Small intestine (tissue), 7 donors: ENCODE results near the gene TCF21. TPM values are rescaled to one million over a fixed set of nuclear protein-coding genes. Genes with fewer than 3 reads are reported as not detected.

Source experiments
- DNase-seq, 2 donors: peaks; one replicate each; pipeline versions ENCODE4 v3.0.0 to v3.0.0-alpha.2; 2013
- FAIRE-seq: peaks from 2 replicates; lab custom pipeline; 2012; peaks lifted over from hg19 to GRCh38; lab: Jason Lieb, UNC
- H3K27ac ChIP-seq, 3 donors: one replicate each; pipeline ENCODE4 v1.5.1; 2013; ENCODE audit warnings: low read length in 2 of 3, mild to moderate bottlenecking in 2 of 3, control low read depth in 1 of 3, inconsistent platforms in 1 of 3, low read depth in 1 of 3, moderate library complexity in 1 of 3
- H3K27me3 ChIP-seq, 3 donors: one replicate each; pipeline ENCODE4 v1.6.1; 2013; ENCODE audit warnings: low read length in 3 of 3, inconsistent platforms in 1 of 3; ENCODE audit not compliant: control insufficient read depth in 3 of 3, insufficient read depth in 3 of 3
- H3K36me3 ChIP-seq, 3 donors: one replicate each; pipeline ENCODE4 v1.6.1; 2013; ENCODE audit warnings: low read length in 3 of 3, inconsistent platforms in 1 of 3, low read depth in 1 of 3, mild to moderate bottlenecking in 1 of 3, moderate library complexity in 1 of 3; ENCODE audit not compliant: control insufficient read depth in 3 of 3, insufficient read depth in 2 of 3
- H3K4me1 ChIP-seq, 3 donors: one replicate each; pipeline ENCODE4 v1.6.1; 2013; ENCODE audit warnings: low read length in 2 of 3, inconsistent platforms in 1 of 3, low read depth in 1 of 3, mild to moderate bottlenecking in 1 of 3, moderate library complexity in 1 of 3; ENCODE audit not compliant: control insufficient read depth in 3 of 3, insufficient read depth in 2 of 3
- H3K4me3 ChIP-seq, 3 donors: one replicate each; pipeline ENCODE4 v1.5.1; 2013; ENCODE audit warnings: low read length in 3 of 3, control low read depth in 1 of 3, inconsistent platforms in 1 of 3, low read depth in 1 of 3, mild to moderate bottlenecking in 1 of 3, moderate library complexity in 1 of 3
- H3K9me3 ChIP-seq, 2 donors: one replicate each; pipeline ENCODE4 v1.6.1; 2013; ENCODE audit warnings: low read depth in 1 of 2, low read length in 1 of 2; ENCODE audit not compliant: control insufficient read depth in 2 of 2, insufficient read depth in 1 of 2
- WGBS, 3 donors: extraction: QIAGEN DNeasy Blood & Tissue Kit; methylation state at CpG; one replicate each; pipeline ENCODE4 v1.1.7; 2013; 5-methylcytosine and 5-hydroxymethylcytosine counted together
- polyA plus RNA-seq, 4 donors: library from polyadenylated mRNA; stranded (reverse) in 3 of 4; unstranded in 1 of 4; fragments of 200-250 nt in 3 of 4; fragments of 120-200 nt in 1 of 4; gene quantifications; one replicate each; pipeline versions ENCODE4 v1.2.1 to v1.2.3, GENCODE V29; 2013
- donor health status: healthy with polysubstance abuse.
- donor health status: control.
- donor health status: control.
- donor health status: Bipolar disorder and iron deficiency.
- donor health status: healthy.

The TCF21 gene
- polyA plus RNA-seq, 4 donors, result 0.45 to 15.8 (median 8.8) TPM

DNA sequence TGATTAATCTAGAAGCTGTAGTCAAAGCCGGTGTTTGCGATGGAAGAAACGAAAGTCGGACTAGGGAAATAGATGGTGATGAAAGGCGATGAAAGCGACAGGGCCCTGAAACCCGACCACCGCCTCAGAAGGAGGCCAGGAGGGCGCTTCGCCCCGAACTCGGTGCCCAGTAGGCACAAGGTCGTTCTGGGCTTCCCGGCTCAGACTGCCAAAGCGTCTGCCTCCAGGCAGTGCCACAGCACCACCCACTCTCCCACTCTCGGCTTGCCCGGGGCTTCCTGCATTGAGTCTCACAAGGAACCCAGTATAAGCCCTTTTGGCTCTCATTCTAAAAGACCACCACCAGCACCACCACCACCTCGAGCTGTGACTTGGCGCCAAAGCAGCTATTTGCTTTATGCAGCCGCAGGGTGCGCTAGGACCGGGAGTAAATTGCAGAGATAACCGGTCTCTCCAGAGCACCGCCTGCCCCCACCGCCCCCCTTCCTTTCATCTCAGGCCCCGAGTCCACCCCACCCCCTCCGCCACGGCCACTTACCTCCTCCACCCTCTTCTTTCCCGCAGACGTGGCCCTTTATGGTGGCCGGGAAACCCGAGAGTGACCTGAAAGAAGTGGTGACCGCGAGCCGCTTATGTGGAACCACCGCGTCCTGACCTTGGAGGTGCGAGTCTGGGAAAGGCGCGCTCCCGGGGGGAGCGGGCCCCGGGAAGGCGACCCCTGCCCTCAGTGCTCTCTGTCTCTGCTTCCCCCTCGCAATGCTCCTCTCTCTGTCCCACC, 2.4 kb downstream of the TCF21 start:
- Histone ChIP-seq H3K36me3 (peaks cover 0 to 13% (median 0%) of the 10 kb centered on the region in 3 donors), H3K27ac (peak overlapping the region; percentile 30 to 94 (median 82)), H3K27me3 (peaks cover 8 to 82% (median 17%) of the 10 kb centered on the region in 3 donors), H3K9me3 (no peaks in the 10 kb centered on the region), H3K4me1 (peaks cover 6 to 33% (median 9%) of the 10 kb centered on the region in 3 donors), H3K4me3 (peak overlapping the region; percentile 27 to 57 (median 38))
- DNase-seq (peak; percentile 31 to 54), FAIRE-seq (no peak)
- WGBS, 3 donors, result 1% methylated on average over 45 of the region's 45 CpGs

GRCh38 chr6:133891927-133892812, 3.3 kb downstream of the TCF21 start:
- Histone ChIP-seq H3K27ac (peak overlapping the region; percentile 30 to 94 (median 82)), H3K4me3 (peak overlapping the region; percentile 27 to 57 (median 38)), H3K27me3 (peaks cover 8 to 82% (median 17%) of the 10 kb centered on the region in 3 donors), H3K9me3 (no peaks in the 10 kb centered on the region), H3K36me3 (peaks cover 0 to 13% (median 0%) of the 10 kb centered on the region in 3 donors), H3K4me1 (peaks cover 6 to 34% (median 9%) of the 10 kb centered on the region in 3 donors)
- FAIRE-seq, result peak; percentile 15
- 7 to 8% (median 8%) methylated on average over 12 of the region's 12 CpGs for WGBS, 3 donors
- no peak for DNase-seq

DNA sequence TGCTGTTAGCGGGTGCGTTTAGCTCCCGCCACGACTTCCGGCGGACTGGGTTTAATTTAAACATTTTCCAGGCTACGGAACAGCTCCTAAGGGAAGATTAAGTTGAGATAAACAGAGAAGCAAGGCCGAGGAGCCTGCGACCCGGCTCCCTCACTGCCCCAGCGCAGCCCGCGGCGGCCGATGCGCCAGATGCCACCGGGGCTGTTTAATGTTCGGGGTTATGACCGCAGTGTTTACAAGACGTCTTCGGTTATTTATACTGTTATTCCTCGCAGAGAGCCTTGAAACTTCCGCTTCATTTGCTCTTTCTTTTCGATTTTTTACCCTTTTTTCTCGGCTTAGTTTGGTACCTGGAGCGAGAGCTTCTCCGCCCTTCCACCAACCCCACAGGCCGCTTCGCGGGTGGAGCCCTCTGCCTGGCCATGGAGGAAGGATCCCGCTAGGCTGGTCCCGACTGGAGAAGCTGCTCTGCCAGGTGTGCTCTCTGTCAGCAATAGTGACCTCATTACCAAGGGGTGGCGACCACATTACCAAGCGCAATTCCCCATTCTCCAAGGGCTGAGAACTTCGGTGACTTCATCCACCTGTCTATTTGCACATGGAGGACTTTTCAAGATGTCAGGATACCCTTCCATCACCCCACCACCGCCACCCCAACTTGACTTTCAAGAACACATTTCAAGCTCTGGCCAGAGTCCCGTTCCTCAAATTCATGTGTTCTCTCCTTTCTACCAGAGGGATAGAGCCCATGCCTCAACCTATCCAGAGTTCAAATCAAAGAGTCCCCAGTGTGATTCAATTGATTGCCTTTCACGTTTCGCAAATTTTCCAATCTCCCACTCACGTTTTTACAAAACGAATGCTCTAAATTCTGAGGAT, 4.1 kb downstream of the TCF21 start:
- peak overlapping the region in 2 of 3 donors; percentile 22 to 29 for H3K4me3 ChIP-seq
- WGBS, 3 donors, result 6 to 19% (median 7%) methylated on average over 41 of the region's 41 CpGs
- FAIRE-seq (no peak), DNase-seq (peak in 1 of 2 donors; percentile 42)
- peak overlapping the region in 2 of 3 donors; percentile 57 to 78 for H3K27ac ChIP-seq
- peaks cover 0 to 13% (median 0%) of the 10 kb centered on the region in 3 donors for H3K36me3 ChIP-seq
- peaks cover 8 to 76% (median 17%) of the 10 kb centered on the region in 3 donors for H3K27me3 ChIP-seq
- no peaks in the 10 kb centered on the region for H3K9me3 ChIP-seq
- peaks cover 6 to 42% (median 12%) of the 10 kb centered on the region in 3 donors for H3K4me1 ChIP-seq

DNA sequence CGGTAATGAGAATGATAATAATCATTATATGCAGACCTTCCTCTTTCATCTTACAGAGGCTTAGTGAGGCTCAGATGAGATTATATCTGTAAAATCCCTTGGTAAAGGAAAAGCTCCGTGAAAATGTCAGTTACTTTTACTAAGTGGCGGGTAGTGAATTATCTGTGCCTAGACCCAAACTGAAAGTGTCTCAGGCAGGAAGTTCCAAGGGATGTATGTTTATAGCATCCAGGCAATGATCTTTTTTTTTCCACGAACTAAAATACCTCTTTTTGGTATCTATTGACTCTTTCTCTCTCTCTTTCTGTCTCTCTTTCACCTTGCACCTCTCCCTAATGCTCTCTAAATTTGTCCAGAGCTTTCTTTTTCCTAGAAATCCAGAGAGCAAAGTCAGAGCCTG, 5.0 kb downstream of the TCF21 start:
- Histone ChIP-seq H3K9me3 (no peaks in the 10 kb centered on the region), H3K27ac (peak overlapping the region in 2 of 3 donors; percentile 49 to 78), H3K36me3 (peaks cover 0 to 13% (median 0%) of the 10 kb centered on the region in 3 donors), H3K4me1 (peaks cover 6 to 42% (median 13%) of the 10 kb centered on the region in 3 donors), H3K27me3 (peaks cover 8 to 67% (median 20%) of the 10 kb centered on the region in 3 donors), H3K4me3 (peak overlapping the region in 1 of 3 donors; percentile 29)
- FAIRE-seq, result no peak
- 28 to 32% (median 30%) methylated on average over 4 of the region's 4 CpGs for WGBS, 3 donors
- DNase-seq, result no peak

- Histone ChIP-seq H3K27me3 (peaks cover 8 to 63% (median 20%) of the 10 kb centered on the region in 3 donors), H3K36me3 (peaks cover 0 to 13% (median 0%) of the 10 kb centered on the region in 3 donors), H3K4me1 (peaks cover 6 to 42% (median 13%) of the 10 kb centered on the region in 3 donors), H3K4me3 (peak overlapping the region in 1 of 3 donors; percentile 4), H3K9me3 (no peaks in the 10 kb centered on the region), H3K27ac (peak overlapping the region in 2 of 3 donors; percentile 49 to 60)
- WGBS, 3 donors, result 20 to 28% (median 28%) methylated on average over 2 of the region's 2 CpGs
- FAIRE-seq (no peak), DNase-seq (peak in 1 of 2 donors; percentile 15)
Observed at GRCh38 chr6:133894369-133894768, 5.5 kb downstream of the TCF21 start.

- H3K27me3 ChIP-seq, result peaks cover 6 to 58% (median 17%) of the 10 kb centered on the region in 3 donors
- peak overlapping the region in 1 of 3 donors; percentile 4 for H3K4me3 ChIP-seq
- H3K36me3 ChIP-seq, result peaks cover 0 to 13% (median 0%) of the 10 kb centered on the region in 3 donors
- H3K9me3 ChIP-seq, result no peaks in the 10 kb centered on the region
- 2 to 13% (median 8%) methylated on average over 5 of the region's 5 CpGs for WGBS, 3 donors
- peaks cover 6 to 42% (median 13%) of the 10 kb centered on the region in 3 donors for H3K4me1 ChIP-seq
- DNase-seq, result peak; percentile 30 to 62
- no peak for FAIRE-seq
- peak overlapping the region in 2 of 3 donors; percentile 49 to 60 for H3K27ac ChIP-seq
Observed at GRCh38 chr6:133894795-133895358, 6.0 kb downstream of the TCF21 start.

- peaks cover 6 to 39% (median 13%) of the 10 kb centered on the region in 3 donors for H3K4me1 ChIP-seq
- H3K27me3 ChIP-seq, result peaks cover 4 to 50% (median 15%) of the 10 kb centered on the region in 3 donors
- peak overlapping the region in 2 of 3 donors; percentile 49 to 74 for H3K27ac ChIP-seq
- no peaks in the 10 kb centered on the region for H3K9me3 ChIP-seq
- FAIRE-seq (no peak), DNase-seq (peak; percentile 25 to 60)
- H3K4me3 ChIP-seq, result peak overlapping the region in 2 of 3 donors; percentile 22 to 39
- 0 to 5% (median 3%) methylated on average over 43 to 45 of the region's 45 CpGs for WGBS, 3 donors
- H3K36me3 ChIP-seq, result peaks cover 0 to 13% (median 0%) of the 10 kb centered on the region in 3 donors
Observed at GRCh38 chr6:133895573-133896343, 6.8 kb downstream of the TCF21 start.
